GM13977 (cell line): ENCODE measurements around the gene COBLL1.
A peak's percentile ranks its signal among the peaks of the same experiment; 100 is the strongest.

Experiments used
- DNase-seq: peaks from one replicate; pipeline ENCODE4 v3.0.0; 2012; ENCODE audit warnings: low spot score
- in situ Hi-C: fragments of 300-500 bp; cut with MboI; formaldehyde crosslinking; loops from one replicate; pipeline ENCODE4 v1.12.0; 2022; ENCODE audit warnings: low sequenced_read_pairs, low pct_unique_long_range_greater_than_20kb, mixed read lengths, inconsistent platforms; ENCODE audit not compliant: unreplicated experiment
- TF ChIP-seq, protein P1 (sequence below): IDR thresholded peaks from 2 replicates; pipeline ENCODE4 v1.5.1; 2012; ENCODE audit warnings: mild to moderate bottlenecking, control low read depth; ENCODE audit not compliant: insufficient read depth; ENCODE audit errors: extremely low read depth, missing control alignments

Gene COBLL1

DNA sequence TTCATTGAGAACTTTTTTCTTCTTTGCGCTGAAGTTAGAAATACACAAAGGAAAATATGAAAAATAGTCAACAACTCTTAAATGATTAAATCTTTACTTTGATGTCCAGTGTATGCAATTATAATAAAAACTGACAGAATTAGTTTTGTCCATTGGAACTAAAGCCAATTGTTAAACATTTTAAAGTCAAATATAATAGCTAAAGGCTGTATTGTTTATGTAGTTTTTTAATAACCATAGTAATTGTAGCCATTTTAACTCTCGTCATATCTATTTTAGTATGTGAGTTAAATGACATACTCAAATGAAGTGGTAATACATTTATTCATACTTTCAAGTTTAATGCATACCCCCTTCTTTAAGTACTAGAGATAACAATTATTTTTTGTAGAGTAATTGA lies 4.7 kb upstream of the COBLL1 start:
- in situ Hi-C loops, result no loop called here
- TF ChIP-seq, protein P1, sequence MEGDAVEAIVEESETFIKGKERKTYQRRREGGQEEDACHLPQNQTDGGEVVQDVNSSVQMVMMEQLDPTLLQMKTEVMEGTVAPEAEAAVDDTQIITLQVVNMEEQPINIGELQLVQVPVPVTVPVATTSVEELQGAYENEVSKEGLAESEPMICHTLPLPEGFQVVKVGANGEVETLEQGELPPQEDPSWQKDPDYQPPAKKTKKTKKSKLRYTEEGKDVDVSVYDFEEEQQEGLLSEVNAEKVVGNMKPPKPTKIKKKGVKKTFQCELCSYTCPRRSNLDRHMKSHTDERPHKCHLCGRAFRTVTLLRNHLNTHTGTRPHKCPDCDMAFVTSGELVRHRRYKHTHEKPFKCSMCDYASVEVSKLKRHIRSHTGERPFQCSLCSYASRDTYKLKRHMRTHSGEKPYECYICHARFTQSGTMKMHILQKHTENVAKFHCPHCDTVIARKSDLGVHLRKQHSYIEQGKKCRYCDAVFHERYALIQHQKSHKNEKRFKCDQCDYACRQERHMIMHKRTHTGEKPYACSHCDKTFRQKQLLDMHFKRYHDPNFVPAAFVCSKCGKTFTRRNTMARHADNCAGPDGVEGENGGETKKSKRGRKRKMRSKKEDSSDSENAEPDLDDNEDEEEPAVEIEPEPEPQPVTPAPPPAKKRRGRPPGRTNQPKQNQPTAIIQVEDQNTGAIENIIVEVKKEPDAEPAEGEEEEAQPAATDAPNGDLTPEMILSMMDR, result no peak
- DNase-seq, result no peak

DNA sequence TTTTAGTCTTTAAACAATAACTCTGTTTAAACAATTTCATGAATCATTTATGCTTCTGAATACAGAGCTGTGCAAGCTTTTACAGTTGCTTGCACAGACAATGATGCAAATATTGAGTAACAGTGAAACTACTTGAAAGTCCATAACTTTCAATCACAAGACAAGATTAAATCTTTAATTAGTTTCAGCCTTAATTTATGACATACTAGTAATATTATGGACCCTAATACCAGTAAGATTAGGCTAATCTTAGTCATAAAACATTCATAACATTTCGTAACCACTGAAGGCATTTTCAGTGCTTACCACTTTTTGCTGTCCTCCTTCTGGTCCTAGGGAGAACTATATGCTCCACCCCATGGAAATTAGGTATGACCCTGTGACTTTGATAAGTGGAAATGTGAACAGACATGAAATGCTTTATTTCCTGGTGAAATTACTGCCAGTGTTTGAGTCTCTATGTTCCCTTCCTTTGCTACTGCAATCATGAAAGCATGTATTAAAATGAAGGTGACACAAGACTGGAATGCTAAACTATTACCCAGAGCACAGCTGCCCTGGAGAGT lies 1.8 kb upstream of the COBLL1 start:
- in situ Hi-C loops, result no loop called here
- TF ChIP-seq, protein P1, result no peak
- DNase-seq, result no peak

GRCh38 chr2:164842624-164842966 lies 972 bp upstream of the COBLL1 start:
- DNase-seq, result no peak
- in situ Hi-C loops, result no loop called here
- TF ChIP-seq, protein P1, result no peak

- peak; percentile 64 for DNase-seq
- TF ChIP-seq, protein P1, result peak; percentile 32
- in situ Hi-C loops, result no loop called here
Measured at GRCh38 chr2:164840930-164841718, 499 bp downstream of the COBLL1 start.

DNA sequence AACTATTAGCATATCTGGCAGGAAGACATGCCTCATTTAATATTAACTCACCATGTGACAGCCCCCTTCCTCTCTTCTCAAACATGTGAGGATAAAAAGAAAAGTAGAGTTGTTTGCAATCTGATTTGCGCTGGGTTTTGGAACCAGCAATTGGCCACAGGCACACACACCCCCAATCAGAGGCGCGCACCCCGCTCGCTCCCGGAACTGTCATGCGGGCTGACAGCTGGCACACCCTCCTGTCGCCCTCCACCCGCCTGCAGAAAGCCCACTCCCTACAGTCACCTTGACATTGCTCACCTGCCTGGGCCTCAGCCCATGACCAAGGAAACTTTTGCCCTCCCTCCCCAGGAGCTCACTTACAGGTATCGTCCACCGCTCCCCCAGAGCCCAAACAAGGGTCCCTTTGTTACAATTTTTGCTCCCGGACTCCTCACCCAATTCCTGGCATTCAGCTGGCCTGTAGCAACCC lies 1.1 kb downstream of the COBLL1 start:
- no peak for DNase-seq
- in situ Hi-C loops, result no loop called here
- TF ChIP-seq, protein P1, result no peak

DNA sequence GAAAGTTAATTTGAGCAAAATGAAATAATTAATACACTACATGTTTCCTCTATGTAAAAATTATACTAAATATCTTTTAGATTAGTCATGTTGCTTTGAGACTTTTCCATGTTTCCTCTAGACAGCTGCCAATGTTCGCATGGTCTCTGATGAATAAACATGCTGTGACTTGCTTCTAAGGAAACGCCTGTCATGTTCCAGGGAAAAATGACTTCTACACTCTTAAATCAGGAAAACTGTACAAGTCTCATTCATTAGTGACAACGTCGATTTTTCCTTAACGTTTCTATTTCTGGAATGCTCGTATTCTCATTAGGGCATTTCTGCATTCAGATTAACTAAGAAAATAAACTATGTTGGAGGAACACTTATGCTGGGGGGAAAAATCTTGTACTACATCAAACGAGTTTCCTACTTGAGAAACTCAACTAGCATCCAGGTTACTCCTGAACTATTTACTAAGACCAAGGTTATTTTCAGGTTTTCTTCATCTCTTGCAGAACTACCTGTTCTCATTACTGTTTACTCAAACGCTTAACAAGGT lies 1.6 kb downstream of the COBLL1 start:
- no peak for DNase-seq
- TF ChIP-seq, protein P1, result no peak
- in situ Hi-C loops, result no loop called here
